Panc1 (cell line): ENCODE data around the gene MAP2K1. TPM values are rescaled to one million over a fixed set of nuclear protein-coding genes. Genes with fewer than 3 reads are reported as not detected.

Experiments
- ATAC-seq: fragments of 200-7000 bp; cut with Tn5 transposase; 2 replicates; pipeline ENCODE4 v1.9.1; 2020; ENCODE audit warnings: mild to moderate bottlenecking, moderate library complexity
- BruUV-seq: library from RNA; stranded (reverse); fragments of 400-500 nt; replicated peaks from 2 replicates; lab custom pipeline; 2021; lab: Mats Ljungman, UMichigan
- CTCF ChIA-PET: fragments of 300-600 bp; sonication (Branson Sonifier 250); formaldehyde crosslinking; loops from one replicate; lab custom pipeline; 2022; ENCODE audit warnings: antibody characterized with exemption; lab: Charles Lee
- POLR2A ChIA-PET: fragments of 300-600 bp; sonication (Branson Sonifier 250); formaldehyde crosslinking; loops from one replicate; lab custom pipeline; 2022; ENCODE audit warnings: antibody characterized with exemption; lab: Charles Lee
- DNase-seq: peaks from one replicate; pipeline ENCODE4 v3.0.0-alpha.2; 2010; ENCODE audit warnings: low read depth, low spot score
- H3K27ac ChIP-seq: 2 replicates; pipeline ENCODE4 v1.5.1; 2011; ENCODE audit warnings: mild to moderate bottlenecking, low read length, inconsistent platforms
- H3K27me3 ChIP-seq: fragments of 200-500 bp; sonication (Bioruptor generic); 2 replicates; pipeline ENCODE4 v1.6.0; 2014; ENCODE audit warnings: low read length, inconsistent platforms; ENCODE audit not compliant: control insufficient read depth, insufficient read depth
- H3K36me3 ChIP-seq: fragments of 200-500 bp; sonication (Bioruptor generic); 2 replicates; pipeline ENCODE4 v1.5.1; 2014; ENCODE audit warnings: inconsistent platforms, mild to moderate bottlenecking, low read length, moderate library complexity; ENCODE audit not compliant: control insufficient read depth, insufficient read depth
- H3K4me1 ChIP-seq: 2 replicates; pipeline ENCODE4 v1.5.1; 2011; ENCODE audit warnings: inconsistent platforms, mild to moderate bottlenecking, low read length, moderate library complexity; ENCODE audit not compliant: control insufficient read depth, insufficient read depth
- H3K4me3 ChIP-seq, 2 experiments: 2 replicates each; pipeline ENCODE4 v1.5.1; 2011 to 2012; ENCODE audit warnings: low read depth in 2 of 2, low read length in 2 of 2, mild to moderate bottlenecking in 2 of 2, inconsistent platforms in 1 of 2, moderate library complexity in 1 of 2
- H3K9me3 ChIP-seq: fragments of 200-500 bp; sonication (Bioruptor generic); 2 replicates; pipeline ENCODE4 v1.5.1; 2014; ENCODE audit warnings: low read depth, mild to moderate bottlenecking, inconsistent platforms, low read length, moderate library complexity; ENCODE audit not compliant: control insufficient read depth, insufficient read depth
- POLR2AphosphoS5 ChIP-seq: IDR thresholded peaks from 2 replicates; pipeline ENCODE4 v1.6.1; 2012; ENCODE audit warnings: mild to moderate bottlenecking, low read depth, low read length, moderate library complexity
- SIN3A ChIP-seq: IDR thresholded peaks from 2 replicates; pipeline ENCODE4 v1.6.1; 2012; ENCODE audit warnings: low read depth, mild to moderate bottlenecking, low read length, moderate library complexity, borderline replicate concordance; ENCODE audit not compliant: insufficient read depth
- TCF7L2 ChIP-seq: IDR thresholded peaks from 2 replicates; pipeline ENCODE4 v1.6.1; 2011; ENCODE audit warnings: mild to moderate bottlenecking, low read depth, low read length, inconsistent platforms
- in situ Hi-C: cut with HindIII; loops from 2 replicates; pipeline ENCODE4 v1.10.0; 2016; ENCODE audit warnings: low sequenced_read_pairs, low pct_unique_long_range_greater_than_20kb
- intact Hi-C: fragments of 100-400 bp; cut with micrococcal nuclease; formaldehyde crosslinking; loops from one replicate; pipeline ENCODE4 v1.10.0; 2022; ENCODE audit not compliant: unreplicated experiment
- total RNA-seq: library from RNA; stranded (reverse); gene quantifications from one replicate; pipeline ENCODE4 v1.2.1, GENCODE V29; 2021; ENCODE audit not compliant: unreplicated experiment
- TF ChIP-seq, protein P1 (sequence below), 2 experiments: IDR thresholded peaks; 2 replicates each; pipeline ENCODE4 v1.6.1; 2011 to 2012; ENCODE audit warnings: low read depth in 2 of 2, control low read depth in 1 of 2, low read length in 1 of 2, mild to moderate bottlenecking in 1 of 2, moderate library complexity in 1 of 2; ENCODE audit not compliant: insufficient read depth in 1 of 2
- TF ChIP-seq, protein P2 (sequence below): fragments of 450-650 bp; IDR thresholded peaks from 2 replicates; pipeline ENCODE4 v1.5.1; 2017; ENCODE audit warnings: mild to moderate bottlenecking

MAP2K1 gene
- total RNA-seq, 1 experiment from 2014 or later: 67.9 TPM

- no peak overlapping the region for H3K4me3 ChIP-seq
- ChIA-PET POLR2A (no interaction called here), CTCF (no interaction called here)
- no TSS peak for BruUV-seq
- no peak overlapping the region for H3K27ac ChIP-seq
- intact Hi-C loops: no loop called here
- H3K27me3 ChIP-seq: no peaks in the 10 kb centered on the region
- DNase-seq (no peak), ATAC-seq (no peak)
- H3K9me3 ChIP-seq: no peaks in the 10 kb centered on the region
- peaks cover 3% of the 10 kb centered on the region; the same call in 1 of the 2 replicates for H3K36me3 ChIP-seq
- H3K4me1 ChIP-seq: no peaks in the 10 kb centered on the region
- TF ChIP-seq SIN3A (no peak), POLR2AphosphoS5 (no peak), TCF7L2 (no peak)
- TF ChIP-seq, protein P1, sequence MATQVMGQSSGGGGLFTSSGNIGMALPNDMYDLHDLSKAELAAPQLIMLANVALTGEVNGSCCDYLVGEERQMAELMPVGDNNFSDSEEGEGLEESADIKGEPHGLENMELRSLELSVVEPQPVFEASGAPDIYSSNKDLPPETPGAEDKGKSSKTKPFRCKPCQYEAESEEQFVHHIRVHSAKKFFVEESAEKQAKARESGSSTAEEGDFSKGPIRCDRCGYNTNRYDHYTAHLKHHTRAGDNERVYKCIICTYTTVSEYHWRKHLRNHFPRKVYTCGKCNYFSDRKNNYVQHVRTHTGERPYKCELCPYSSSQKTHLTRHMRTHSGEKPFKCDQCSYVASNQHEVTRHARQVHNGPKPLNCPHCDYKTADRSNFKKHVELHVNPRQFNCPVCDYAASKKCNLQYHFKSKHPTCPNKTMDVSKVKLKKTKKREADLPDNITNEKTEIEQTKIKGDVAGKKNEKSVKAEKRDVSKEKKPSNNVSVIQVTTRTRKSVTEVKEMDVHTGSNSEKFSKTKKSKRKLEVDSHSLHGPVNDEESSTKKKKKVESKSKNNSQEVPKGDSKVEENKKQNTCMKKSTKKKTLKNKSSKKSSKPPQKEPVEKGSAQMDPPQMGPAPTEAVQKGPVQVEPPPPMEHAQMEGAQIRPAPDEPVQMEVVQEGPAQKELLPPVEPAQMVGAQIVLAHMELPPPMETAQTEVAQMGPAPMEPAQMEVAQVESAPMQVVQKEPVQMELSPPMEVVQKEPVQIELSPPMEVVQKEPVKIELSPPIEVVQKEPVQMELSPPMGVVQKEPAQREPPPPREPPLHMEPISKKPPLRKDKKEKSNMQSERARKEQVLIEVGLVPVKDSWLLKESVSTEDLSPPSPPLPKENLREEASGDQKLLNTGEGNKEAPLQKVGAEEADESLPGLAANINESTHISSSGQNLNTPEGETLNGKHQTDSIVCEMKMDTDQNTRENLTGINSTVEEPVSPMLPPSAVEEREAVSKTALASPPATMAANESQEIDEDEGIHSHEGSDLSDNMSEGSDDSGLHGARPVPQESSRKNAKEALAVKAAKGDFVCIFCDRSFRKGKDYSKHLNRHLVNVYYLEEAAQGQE (IDR thresholded peaks at IDR 0.05; ENCODE audit: insufficient read depth in 1 of 2, low read depth in 2 of 2, low read length in 1 of 2): no peak
- TF ChIP-seq, protein P2, sequence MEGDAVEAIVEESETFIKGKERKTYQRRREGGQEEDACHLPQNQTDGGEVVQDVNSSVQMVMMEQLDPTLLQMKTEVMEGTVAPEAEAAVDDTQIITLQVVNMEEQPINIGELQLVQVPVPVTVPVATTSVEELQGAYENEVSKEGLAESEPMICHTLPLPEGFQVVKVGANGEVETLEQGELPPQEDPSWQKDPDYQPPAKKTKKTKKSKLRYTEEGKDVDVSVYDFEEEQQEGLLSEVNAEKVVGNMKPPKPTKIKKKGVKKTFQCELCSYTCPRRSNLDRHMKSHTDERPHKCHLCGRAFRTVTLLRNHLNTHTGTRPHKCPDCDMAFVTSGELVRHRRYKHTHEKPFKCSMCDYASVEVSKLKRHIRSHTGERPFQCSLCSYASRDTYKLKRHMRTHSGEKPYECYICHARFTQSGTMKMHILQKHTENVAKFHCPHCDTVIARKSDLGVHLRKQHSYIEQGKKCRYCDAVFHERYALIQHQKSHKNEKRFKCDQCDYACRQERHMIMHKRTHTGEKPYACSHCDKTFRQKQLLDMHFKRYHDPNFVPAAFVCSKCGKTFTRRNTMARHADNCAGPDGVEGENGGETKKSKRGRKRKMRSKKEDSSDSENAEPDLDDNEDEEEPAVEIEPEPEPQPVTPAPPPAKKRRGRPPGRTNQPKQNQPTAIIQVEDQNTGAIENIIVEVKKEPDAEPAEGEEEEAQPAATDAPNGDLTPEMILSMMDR: no peak
- in situ Hi-C loops: no loop called here
Measured at GRCh38 chr15:66484539-66485112, 97.9 kb downstream of the MAP2K1 start.

DNA sequence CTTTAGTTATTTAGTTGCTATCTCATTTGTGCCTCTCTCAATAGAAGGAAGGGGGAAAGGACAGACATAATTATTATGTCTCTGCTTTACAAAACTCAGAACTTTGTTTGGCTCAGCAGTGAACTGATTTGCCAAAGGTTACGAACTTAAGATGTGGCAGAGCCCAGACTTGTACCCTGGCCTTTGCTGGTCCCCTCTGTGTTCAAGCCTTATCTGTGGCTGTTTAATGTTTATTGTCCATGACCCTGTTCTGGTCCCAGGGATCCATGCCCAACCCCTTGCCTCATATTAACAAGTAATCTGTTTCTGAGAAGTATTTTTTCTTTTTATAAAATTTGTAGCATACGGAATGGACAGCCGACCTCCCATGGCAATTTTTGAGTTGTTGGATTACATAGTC is 100.2 kb downstream of the MAP2K1 start:
- in situ Hi-C loops (no loop called here), intact Hi-C loops (no loop called here)
- BruUV-seq: no TSS peak
- Histone ChIP-seq H3K27me3 (no peaks in the 10 kb centered on the region), H3K4me3 (no peak overlapping the region), H3K36me3 (peaks cover 3% of the 10 kb centered on the region; the same call in 1 of the 2 replicates), H3K4me1 (no peaks in the 10 kb centered on the region), H3K9me3 (no peaks in the 10 kb centered on the region), H3K27ac (no peak overlapping the region)
- POLR2A ChIA-PET: interaction anchor here (0.7 kb wide), 1 partner anchor 968 kb away, joined by 5 read pairs; no protein-coding TSS in a partner anchor
- DNase-seq (no peak), ATAC-seq (no peak)
- no peak for TF ChIP-seq TCF7L2
- no peak for TF ChIP-seq SIN3A
- no peak for TF ChIP-seq POLR2AphosphoS5
- TF ChIP-seq, protein P1 (IDR thresholded peaks at IDR 0.05; ENCODE audit: insufficient read depth in 1 of 2, low read depth in 2 of 2, low read length in 1 of 2): no peak
- TF ChIP-seq, protein P2: no peak
- CTCF ChIA-PET: no interaction called here
